Mucosa of descending colon (tissue), 3 donors: Measurements from ENCODE around the gene GPR32. TPM values are rescaled to one million over a fixed set of nuclear protein-coding genes. Genes with fewer than 3 reads are reported as not detected.
"Not testable (repeated sequence)": the region's sequence is repeated elsewhere in the genome, so short reads cannot be mapped to it uniquely, and the experiment has no call there.

ENCODE experiments used
- ATAC-seq: fragments of 200-7000 bp; cut with Tn5 transposase; one replicate; pipeline ENCODE4 v1.9.1; 2020; ENCODE audit warnings: mild to moderate bottlenecking, moderate library complexity
- DNase-seq, 3 donors: peaks; one replicate each; pipeline ENCODE4 v3.0.0-alpha.2; 2020
- H3K36me3 ChIP-seq: fragments of 200-600 bp; one replicate; pipeline ENCODE4 v1.8.0; 2021; ENCODE audit warnings: low read depth, mild to moderate bottlenecking
- H3K4me1 ChIP-seq: fragments of 200-600 bp; one replicate; pipeline ENCODE4 v1.8.0; 2021; ENCODE audit warnings: low read depth, mild to moderate bottlenecking
- H3K4me3 ChIP-seq: fragments of 200-600 bp; one replicate; pipeline ENCODE4 v1.8.0; 2021; ENCODE audit warnings: mild to moderate bottlenecking
- H3K9me3 ChIP-seq: fragments of 200-600 bp; one replicate; pipeline ENCODE4 v1.8.0; 2021; ENCODE audit warnings: mild to moderate bottlenecking
- CTCF ChIP-seq: fragments of 200-600 bp; IDR thresholded peaks from one replicate; pipeline ENCODE4 v1.8.0; 2022; ENCODE audit warnings: antibody characterized with exemption, mild to moderate bottlenecking
- intact Hi-C, 2 donors: fragments of 100-400 bp; cut with DNase I in 1 of 2; cut with micrococcal nuclease in 1 of 2; formaldehyde crosslinking; loops; one replicate each; pipeline versions ENCODE4 v1.11.0 to v1.11.1; 2022; cut with DNase I, micrococcal nuclease
- total RNA-seq, 3 donors: library from RNA; stranded (reverse); fragmentation: NEBNext Ultra II Directional in 2 of 3; extraction: Animal tissue kit (Norgen Biotek cat#: 25700) in 2 of 3; gene quantifications; one replicate each; pipeline versions ENCODE4 v1.2.1 to v1.2.4, GENCODE V29; 2021 to 2023
- donor health status: DM: no; HTN: no; CAD: no; lungs with moderate emphysema.
- donor health status: DM: no; HTN: no; CAD: no.
- donor health status: DM: no; HTN: yes; CAD: no.

The GPR32 gene
- total RNA-seq, 3 donors from 2014 or later: not detected

GRCh38 chr19:50777830-50778303, 7.6 kb downstream of the GPR32 start:
- Histone ChIP-seq H3K36me3 (no peaks in the 10 kb centered on the region), H3K9me3 (no peaks in the 10 kb centered on the region), H3K4me1 (no peaks in the 10 kb centered on the region), H3K4me3 (no peak overlapping the region)
- ATAC-seq: no peak
- intact Hi-C loops: no loop called here
- TF ChIP-seq CTCF: no peak
- no peak for DNase-seq

DNA sequence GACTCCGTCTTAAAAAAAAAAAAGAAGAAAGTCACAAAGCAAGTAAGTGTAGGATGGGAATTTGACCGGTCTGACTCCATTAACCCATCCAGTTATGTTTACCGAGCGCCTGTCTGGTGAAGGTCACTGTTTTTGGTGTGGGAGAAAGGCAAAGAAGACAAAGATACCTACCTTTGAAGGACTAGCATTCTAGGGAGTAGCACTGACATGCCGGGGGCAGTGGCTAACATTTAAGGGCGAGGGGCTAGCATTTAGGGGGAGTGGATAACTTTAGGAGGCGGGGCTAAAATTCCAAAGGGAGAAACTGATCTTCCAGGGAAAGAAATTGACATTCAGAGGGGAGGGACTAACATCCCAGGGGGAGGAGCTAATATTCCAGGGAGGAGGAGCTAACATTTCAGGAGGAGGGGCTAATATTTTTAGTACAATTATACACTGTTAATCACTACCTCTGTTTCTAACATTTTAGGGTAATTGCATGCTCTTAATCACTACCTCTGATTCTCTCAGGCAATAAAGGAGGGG, 8.7 kb downstream of the GPR32 start:
- no peak for DNase-seq
- H3K9me3 ChIP-seq: no peaks in the 10 kb centered on the region

DNA sequence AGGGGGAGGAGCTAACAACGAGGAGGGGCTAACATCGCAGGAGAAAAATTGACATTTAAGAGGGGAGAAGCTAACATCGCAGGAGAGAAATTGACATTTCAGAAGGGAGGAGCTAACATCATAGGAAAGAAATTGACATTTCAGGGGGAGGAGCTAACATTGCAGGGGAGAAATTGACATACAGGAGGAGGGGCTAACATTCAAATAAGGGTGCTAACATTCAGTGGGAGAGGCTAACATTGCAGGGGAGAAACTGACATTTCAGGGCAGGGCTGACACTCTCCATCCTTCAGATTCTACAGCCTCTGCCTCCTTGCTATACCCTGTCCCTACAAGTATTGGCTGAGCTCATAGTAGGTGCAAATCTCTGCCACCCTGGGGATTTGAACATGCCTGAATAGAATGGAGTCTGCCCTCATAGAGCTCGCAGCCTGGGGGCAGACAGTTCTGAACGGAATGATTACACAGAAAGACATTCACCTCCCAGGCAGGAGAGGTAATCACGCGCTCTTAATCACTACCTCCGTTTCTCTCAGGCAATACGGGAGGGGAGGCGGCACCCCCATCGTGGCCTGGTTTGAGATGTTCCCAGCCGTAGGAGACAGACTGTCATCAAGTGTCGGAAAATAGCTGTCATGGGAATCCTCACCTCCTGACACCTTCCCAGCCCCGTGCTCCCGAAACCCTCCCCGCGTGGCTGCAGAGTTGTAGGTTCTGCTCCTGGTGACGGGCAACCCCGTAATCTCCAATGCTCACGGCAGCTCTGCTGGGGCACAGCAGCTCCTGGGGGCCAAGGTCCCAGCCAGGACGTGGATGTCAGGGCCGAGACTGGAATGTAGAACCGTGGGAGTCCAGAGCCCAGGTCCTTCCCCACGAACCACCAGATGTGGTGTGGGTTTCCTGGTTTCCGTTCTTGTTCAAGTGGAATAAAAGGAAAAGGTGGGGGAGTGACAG, 9.5 kb downstream of the GPR32 start:
- Histone ChIP-seq H3K4me1 (peaks cover 4% of the 10 kb centered on the region), H3K36me3 (no peaks in the 10 kb centered on the region), H3K9me3 (no peaks in the 10 kb centered on the region), H3K4me3 (no peak overlapping the region)
- intact Hi-C loops: no loop called here
- DNase-seq (no peak), ATAC-seq (no peak)
- no peak for TF ChIP-seq CTCF

More for the DNA sequence above, 8.7 kb downstream of the GPR32 start:
- Histone ChIP-seq H3K36me3 (no peaks in the 10 kb centered on the region), H3K4me3 (no peak overlapping the region), H3K4me1 (peaks cover 4% of the 10 kb centered on the region)
- ATAC-seq: no peak
- intact Hi-C loops: no loop called here
- no peak for TF ChIP-seq CTCF

- TF ChIP-seq CTCF: no peak
- intact Hi-C loops: no loop called here
- no peaks in the 10 kb centered on the region for H3K9me3 ChIP-seq
- no peak overlapping the region for H3K4me3 ChIP-seq
- no peak for DNase-seq
- H3K36me3 ChIP-seq: no peaks in the 10 kb centered on the region
- H3K4me1 ChIP-seq: peaks cover 4% of the 10 kb centered on the region
- no peak for ATAC-seq
Measured at GRCh38 chr19:50780753-50781435, 10.6 kb downstream of the GPR32 start.

DNA sequence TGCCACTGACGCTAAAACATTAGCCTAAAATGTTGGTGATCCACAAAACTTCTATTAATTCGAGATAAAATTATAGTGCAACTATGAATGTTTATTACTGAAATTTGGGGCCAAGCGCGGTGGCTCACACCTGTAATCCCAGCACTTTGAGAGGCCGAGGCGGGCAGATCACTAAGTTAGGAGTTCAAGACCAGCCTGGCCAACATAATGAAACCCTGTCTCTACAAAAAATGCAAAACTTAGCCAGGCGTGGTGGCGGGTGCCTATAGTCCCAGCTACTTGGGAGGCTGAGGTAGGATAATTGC, 13.5 kb downstream of the GPR32 start:
- H3K4me1 ChIP-seq, H3K4me3 ChIP-seq, H3K9me3 ChIP-seq, intact Hi-C loops, H3K36me3 ChIP-seq, DNase-seq, ATAC-seq: not testable (repeated sequence)

DNA sequence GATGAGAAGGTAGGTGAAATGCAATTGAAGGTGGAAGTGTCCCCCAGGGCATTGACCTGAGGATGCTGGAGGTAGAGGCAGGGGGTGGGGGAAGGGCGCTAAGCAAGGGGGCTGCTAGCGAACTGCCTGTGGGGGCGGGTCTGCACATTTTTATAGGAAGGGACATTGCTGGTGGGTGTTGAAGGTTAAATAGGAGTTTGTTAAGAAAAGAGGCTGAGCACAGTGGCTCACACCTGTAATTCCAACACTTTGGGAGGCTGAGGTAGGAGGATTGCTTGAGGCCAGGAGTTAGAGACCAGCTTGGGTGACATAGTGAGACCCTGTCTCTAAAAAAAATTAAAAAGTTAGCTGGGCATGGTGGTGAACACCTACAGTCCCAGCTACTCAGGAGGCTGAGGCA, 14.4 kb downstream of the GPR32 start:
- DNase-seq: no peak
- ATAC-seq: no peak
- intact Hi-C loops: no loop called here

More for the DNA sequence above, 14.4 kb downstream of the GPR32 start:
- Histone ChIP-seq H3K36me3 (no peaks in the 10 kb centered on the region), H3K9me3 (no peaks in the 10 kb centered on the region), H3K4me3 (no peak overlapping the region), H3K4me1 (peaks cover 4% of the 10 kb centered on the region)
- TF ChIP-seq CTCF: no peak
